H1 (cell line): Measurements from ENCODE around the gene VOPP1. TPM values are rescaled to one million over a fixed set of nuclear protein-coding genes. Genes with fewer than 3 reads are reported as not detected.

ENCODE experiments used
- ASH2L ChIP-seq: fragments of 200-600, 300-600 bp; sonication (generic); IDR thresholded peaks from one replicate; pipeline ENCODE4 v1.7.1; 2017; ENCODE audit warnings: low read length
- BACH1 ChIP-seq: IDR thresholded peaks from 2 replicates; pipeline ENCODE4 v1.6.1; 2012; ENCODE audit warnings: low read length, improper control_type of control experiment
- CEBPB ChIP-seq: IDR thresholded peaks from 2 replicates; pipeline ENCODE4 v1.6.1; 2012; ENCODE audit warnings: low read depth, low read length
- CHD7 ChIP-seq: fragments of 300-600 bp; sonication (generic); IDR thresholded peaks from 2 replicates; pipeline ENCODE4 v1.7.1; 2012; ENCODE audit warnings: low read length, moderate library complexity, mild to moderate bottlenecking, inconsistent platforms; ENCODE audit not compliant: insufficient replicate concordance
- GABPA ChIP-seq: IDR thresholded peaks from 2 replicates; pipeline ENCODE4 v1.6.1; 2011; ENCODE audit warnings: mild to moderate bottlenecking, low read length, moderate library complexity, borderline replicate concordance; ENCODE audit not compliant: insufficient read depth
- JUN ChIP-seq: IDR thresholded peaks from 2 replicates; pipeline ENCODE4 v1.6.1; 2011; ENCODE audit warnings: low read depth, mild to moderate bottlenecking, improper control_type of control experiment, low read length
- KDM4A ChIP-seq: IDR thresholded peaks from one replicate; pipeline ENCODE4 v1.7.1; 2012; ENCODE audit warnings: low read depth, mild to moderate bottlenecking, moderate library complexity, low read length, inconsistent platforms; ENCODE audit not compliant: severe bottlenecking
- POU5F1 ChIP-seq: IDR thresholded peaks from 2 replicates; pipeline ENCODE4 v1.6.1; 2011; ENCODE audit warnings: low read depth, mild to moderate bottlenecking, low read length, moderate library complexity
- RAD21 ChIP-seq, 2 experiments: IDR thresholded peaks in 1 of 2; conservative IDR thresholded peaks in 1 of 2; 2 replicates each; pipeline ENCODE4 v1.6.1; 2011; ENCODE audit warnings: low read depth in 2 of 2, low read length in 2 of 2, improper control_type of control experiment in 1 of 2, inconsistent platforms in 1 of 2, mild to moderate bottlenecking in 1 of 2, moderate library complexity in 1 of 2
- SIX5 ChIP-seq: IDR thresholded peaks from 2 replicates; pipeline ENCODE4 v1.6.1; 2011; ENCODE audit warnings: mild to moderate bottlenecking, low read depth, low read length
- SUZ12 ChIP-seq: fragments of 200-600 bp; sonication (generic); IDR thresholded peaks from 2 replicates; pipeline ENCODE4 v1.6.1; 2012; ENCODE audit warnings: mild to moderate bottlenecking, inconsistent platforms, low read length, moderate library complexity, mixed read lengths
- polyA plus RNA-seq, 7 experiments: library from polyadenylated mRNA; depleted of rRNA in 3 of 7; stranded (reverse) in 5 of 7; unstranded in 2 of 7; fragments of >200 nt in 5 of 7; fragments of 200-250 nt in 2 of 7; gene quantifications; 1 replicate in 5 of 7; 2 replicates in 1 of 7; 4 replicates in 1 of 7; pipeline versions ENCODE4 v1.2.1 to v1.2.3, GENCODE V29; 2011 to 2013; ENCODE audit warnings: missing spikeins in 2 of 7, mixed read lengths in 2 of 7
- total RNA-seq: library from RNA; stranded (reverse); fragmentation: NEBNext Ultra II Directional; extraction: Animal tissue kit (Norgen Biotek cat#: 25700); gene quantifications from 2 replicates; pipeline ENCODE4 v1.2.1, GENCODE V29; 2021

Gene VOPP1
- total and polyA plus RNA-seq, 2 of the 8 experiments (the other 6 are each of a cell fraction or from before 2014, with no cell fraction given) = 44.7 to 83.0 TPM

DNA sequence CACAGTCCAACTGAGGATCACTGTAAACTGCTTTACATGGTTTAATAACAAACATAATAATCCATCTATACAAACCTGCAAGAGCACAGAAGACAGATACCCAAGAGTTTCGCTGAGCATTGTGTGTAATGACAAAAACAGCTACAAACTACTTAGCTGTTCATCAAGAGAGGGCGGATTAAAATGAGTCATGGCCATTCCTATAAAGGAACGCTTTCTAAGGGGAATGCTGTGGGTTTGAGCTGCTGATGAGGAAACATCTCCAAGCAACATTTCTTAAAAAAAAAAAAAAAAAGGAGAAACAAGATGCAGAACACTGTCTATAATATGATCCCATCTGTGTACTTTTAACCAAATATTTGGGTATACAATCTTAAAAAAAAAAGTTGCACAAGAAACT lies 33.8 kb downstream of the VOPP1 start (continued):
- TF ChIP-seq CHD7 = no peak
- TF ChIP-seq JUN = no peak
- no peak for TF ChIP-seq SIX5
- TF ChIP-seq KDM4A = no peak
- TF ChIP-seq ASH2L = no peak
- TF ChIP-seq BACH1 = no peak
- no peak for TF ChIP-seq GABPA
- TF ChIP-seq POU5F1 = no peak
- no peak for TF ChIP-seq SUZ12
- TF ChIP-seq CEBPB = no peak
- no peak for TF ChIP-seq RAD21 (IDR thresholded peaks at IDR 0.05 in 1 of 2, conservative IDR thresholded peaks at IDR 0.05 in 1 of 2; ENCODE audit: low read depth in 2 of 2, low read length in 2 of 2)
- TF ChIP-seq, all 59 proteins: peak for 0
